Right hindlimb (tissue), 1 donor: ENCODE results near the gene PPP1R10.
"Not testable (repeated sequence)": the region's sequence is repeated elsewhere in the genome, so short reads cannot be mapped to it uniquely, and the experiment has no call there.

Source experiments
- DNase-seq: peaks from one replicate; pipeline ENCODE4 v3.0.0-alpha.2; 2018

Gene PPP1R10

DNA sequence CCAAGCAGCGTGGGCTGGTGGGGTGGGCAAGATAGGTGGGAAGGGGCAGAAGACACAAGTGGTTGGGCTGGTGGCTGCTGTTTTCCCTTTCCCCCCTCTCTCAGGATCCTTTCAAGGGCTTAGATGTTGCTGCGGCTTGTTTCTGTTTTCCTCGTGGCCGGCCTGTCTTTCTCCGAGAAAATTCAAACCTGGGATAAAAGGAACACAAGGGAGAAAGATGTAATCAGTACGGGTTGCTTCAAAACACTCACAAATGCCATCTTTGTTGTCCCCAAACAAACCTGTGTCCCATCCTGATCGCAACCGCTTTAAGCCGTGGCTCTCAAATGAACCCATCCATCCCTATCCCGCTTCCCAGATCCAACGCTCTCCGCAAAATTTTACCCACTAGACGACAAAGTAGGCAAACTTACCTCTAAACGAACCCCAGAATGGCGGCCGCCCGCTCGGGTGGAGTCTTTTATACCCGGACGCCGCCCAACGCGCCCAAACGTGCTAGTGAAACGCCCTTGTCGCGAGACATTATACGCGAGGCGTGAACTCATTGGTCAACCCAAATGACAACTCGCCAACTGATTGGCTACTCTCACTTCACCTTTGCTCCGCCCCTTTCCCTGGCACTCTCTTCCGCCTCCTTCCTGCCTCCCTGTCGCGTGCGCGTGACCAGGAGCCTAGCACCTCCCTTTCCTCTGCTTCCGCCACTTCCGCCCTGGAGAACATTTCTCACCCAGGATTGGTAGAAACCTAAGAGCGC lies at the start of gene PPP1R10:
PPP1R10 (minus strand) TSS at position 433 of the 754 bp plus-strand sequence. CDS start 7,299 bp downstream, outside the sequence.
- DNase-seq = peak; percentile 100

DNA sequence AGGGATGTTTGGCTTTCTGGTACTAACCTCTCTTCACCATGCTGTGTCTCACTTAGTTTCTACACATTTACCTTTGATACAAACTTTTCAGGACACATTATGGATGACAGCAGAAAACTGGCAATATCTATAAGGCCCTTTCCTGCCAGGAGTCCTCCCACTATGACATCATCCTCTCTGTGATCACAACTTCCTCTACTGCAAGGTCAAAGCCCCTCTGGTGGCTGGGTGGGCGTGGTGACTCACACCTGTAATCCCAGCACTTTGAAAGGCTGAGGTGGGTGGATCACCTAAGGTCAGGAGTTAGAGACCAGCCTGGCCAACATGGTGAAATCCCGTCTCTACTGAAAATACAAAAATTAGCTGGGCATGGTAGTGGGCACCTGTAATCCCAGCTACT lies 49.3 kb upstream of the PPP1R10 start:
- not testable (repeated sequence) for DNase-seq

DNA sequence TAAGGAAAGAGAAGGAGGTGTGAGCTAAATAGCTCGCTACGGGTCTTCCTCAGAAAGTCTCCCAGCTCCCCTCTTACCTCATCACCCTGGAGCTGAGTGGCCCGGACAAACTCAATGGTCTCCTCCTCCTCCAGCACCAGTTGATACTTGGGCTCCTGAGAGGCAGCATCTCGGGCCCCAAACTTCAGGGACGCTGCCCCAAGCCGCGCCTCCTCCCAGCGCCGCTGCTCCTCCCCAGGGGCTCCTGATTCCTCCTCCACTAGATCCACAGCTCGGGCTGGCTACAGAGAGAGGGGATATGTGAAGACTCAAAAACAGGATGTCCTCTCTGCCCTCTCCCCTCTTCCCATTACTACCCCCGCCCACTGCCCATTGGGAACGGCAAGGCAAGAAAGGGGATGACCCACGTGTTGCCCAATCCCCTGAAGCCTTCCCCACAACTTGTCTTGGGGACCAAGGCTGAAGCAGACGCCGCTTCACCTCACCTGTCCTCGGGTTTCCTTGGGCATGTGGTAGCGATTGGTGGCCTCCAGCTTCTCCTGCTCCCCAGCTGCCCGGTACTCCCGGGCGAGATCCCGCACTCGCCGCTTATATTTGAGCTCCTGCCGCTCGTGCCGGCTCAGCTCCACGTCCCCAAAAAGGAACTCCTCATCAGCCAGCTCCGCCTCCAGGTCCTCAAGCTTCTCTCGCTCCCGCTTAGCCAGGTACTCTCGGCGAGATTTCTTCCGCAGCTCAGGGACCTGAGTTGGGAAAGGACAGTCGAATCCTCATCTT lies 48.1 kb upstream of the PPP1R10 start:
- DNase-seq = no peak

DNA sequence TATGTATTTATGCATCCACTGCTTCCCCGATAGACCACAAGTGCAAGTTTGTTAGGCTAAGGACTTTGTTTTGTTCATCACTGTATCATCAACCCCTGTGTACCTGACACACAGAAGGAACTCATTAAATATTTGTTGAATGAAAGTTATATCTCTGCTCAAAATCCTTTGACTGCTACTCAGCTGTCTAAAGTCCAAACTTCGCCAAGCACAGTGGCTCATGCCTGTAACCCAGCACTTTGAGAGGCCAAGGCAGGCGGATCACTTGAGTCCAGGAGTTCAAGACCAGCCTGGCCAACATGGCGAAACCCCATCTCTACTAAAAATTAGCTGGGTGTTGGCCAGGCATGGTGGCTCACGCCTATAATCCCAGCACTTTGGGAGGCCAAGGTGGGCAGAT lies 40.9 kb upstream of the PPP1R10 start:
- DNase-seq = not testable (repeated sequence)

DNA sequence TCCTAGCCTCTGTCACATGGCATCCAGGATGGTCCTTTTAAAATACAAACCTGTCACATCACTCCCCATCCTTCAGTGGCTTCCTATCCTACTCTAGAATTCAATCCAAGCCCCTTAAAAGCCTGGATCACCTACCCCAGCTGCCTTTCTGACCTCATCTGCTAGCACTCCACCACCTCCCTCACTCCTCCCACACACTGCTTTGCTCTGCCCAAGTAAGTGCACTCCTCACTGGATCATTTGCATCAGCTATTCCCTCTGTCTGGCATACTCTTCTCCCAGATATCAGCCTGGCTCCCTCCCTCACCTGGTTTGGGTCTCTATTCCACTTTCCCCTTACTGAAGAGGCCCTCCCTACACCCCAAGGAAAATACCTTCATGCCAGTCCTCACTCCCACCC lies 40.4 kb upstream of the PPP1R10 start:
- no peak for DNase-seq

DNA sequence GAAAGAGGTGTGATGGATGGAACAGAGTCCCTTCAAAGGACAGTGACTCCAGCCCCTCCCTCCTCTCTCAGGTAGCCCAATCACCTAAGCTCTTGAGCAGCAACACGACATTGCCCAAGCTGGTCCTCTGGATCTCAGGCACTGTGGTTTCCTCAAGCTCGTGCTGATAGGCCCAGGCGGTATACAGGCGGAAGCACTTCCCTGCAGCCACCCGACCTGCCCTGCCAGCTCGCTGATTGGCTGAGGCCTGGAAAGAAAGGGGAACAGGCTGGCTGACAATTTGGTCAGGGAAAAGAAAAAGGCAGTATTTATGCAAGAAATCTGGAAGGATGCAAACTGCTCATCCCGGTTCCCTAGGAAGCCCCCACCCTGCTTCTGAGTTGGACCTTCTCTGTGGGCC lies 39.5 kb upstream of the PPP1R10 start:
- DNase-seq = no peak

DNA sequence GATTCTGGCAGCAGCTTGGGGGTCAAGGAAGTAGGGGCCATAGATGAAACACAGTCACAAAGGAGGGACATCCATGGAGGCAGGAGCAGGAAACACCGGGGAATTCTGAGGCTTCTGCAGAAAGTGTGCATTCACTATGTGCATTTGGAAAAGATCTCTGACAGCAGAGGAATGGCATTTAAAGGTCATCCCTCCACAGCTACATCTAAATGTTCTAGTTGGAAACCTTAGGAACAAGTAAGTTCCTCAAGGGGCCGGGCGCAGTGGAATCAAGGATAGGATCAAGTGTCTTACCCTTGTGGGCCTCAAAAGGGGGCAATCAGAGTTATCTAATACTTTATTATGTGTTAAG lies 38.7 kb upstream of the PPP1R10 start:
- DNase-seq = no peak

DNA sequence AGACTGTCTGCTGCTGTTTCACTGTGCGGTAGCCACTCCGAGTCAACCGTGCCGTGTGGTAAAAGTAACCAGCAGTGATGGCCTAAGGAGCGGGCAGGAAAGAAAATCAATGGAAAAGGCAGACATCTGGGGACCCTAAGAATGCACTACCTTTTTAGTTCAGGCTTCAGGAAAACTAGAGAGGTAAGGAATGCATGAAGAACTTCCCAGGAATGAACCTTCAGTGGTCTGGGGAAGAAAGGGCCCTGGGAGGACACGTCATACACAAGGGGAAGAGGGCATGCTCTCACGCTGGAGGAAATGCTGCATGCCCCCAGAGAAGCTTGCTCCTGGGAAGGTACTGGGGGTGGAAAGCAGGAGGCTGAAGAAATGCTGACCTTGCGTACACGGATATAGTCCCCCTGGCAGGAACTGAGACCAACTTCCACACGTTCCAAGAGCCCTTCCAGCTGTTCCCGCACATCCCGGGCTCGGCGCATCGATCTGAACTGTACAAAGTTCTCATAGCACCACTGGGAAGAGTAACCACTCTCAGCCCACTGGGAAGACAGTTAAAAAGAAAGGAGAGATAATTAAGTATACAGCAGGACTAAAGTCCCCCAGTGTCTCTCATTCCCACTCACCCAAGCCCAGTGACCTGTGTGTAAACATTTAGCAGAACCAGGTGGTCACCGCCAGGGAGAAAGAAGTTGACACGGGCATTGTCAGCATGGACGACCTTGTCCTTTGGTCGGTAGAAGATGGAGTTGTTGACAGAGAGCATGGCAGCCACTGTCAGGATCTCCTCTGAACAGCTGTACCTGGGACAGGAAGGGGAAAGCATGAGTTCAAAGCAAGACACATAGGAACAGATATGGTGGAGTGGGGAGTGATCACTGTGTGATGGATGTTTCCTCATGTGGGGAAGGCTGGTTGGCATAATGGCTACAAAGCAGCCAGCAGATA lies 38.0 kb upstream of the PPP1R10 start:
- no peak for DNase-seq

DNA sequence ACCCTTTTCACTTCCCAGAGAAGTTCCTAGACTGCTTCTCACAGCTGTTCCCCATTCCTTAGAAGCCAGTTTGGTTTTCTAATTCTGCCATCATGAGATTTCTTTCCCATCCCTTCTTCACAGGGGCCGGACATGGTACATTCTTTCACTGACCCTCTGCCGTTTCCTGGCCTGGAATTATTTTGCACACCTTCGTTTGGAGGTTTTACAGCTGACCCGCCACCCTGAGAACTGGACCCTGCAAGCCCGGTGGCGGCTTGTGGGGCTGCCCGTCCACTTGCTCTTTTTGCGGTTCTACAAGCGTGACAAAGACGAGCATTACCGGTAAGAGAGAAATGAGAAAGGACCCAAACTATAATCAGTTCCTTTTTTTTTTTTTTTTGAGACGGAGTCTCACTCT lies 34.1 kb upstream of the PPP1R10 start:
- DNase-seq = no peak

DNA sequence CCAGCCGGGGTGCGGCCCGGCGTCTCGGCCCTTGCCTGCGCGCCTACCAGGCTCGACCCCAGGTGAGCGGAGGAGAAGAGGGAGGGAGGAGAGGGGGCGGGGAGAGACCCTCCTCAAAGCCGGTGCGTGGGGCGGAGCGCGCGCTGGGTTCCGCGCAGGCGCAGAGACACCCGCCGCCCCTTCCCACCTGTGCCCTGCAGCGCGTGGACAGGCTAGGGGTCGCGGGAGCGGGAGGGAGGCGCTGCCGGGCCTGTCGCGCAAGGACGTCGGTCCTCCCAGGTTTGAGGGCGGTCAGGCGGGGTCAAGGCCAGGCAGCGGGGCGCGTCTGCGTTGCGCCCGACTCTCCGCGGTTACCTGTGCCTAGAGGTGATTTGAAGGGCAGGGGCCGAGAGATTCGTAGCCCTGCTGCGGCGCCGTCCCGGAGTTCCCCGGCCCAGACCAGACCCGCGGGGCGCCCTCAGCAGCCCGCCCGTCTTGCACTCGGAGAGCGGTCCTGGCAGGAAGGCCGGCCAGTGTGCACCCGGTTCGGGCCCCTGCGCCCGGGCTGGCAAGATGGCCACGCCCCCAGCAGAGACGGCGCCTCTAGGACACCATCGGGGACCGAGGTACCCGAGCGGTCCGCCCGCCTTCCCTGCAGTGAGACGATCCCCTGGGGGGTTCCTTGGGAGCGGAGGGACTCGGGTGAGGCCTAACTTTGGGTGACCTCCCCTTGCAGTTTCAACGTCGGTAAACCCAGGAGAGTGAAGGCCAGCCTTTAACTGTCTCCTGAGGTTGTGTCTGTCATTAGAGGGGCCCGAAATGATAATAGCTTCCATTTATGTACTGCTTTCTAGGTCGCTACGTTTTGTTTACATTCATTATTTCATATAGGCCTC lies 30.4 kb upstream of the PPP1R10 start:
- DNase-seq = peak; percentile 71

DNA sequence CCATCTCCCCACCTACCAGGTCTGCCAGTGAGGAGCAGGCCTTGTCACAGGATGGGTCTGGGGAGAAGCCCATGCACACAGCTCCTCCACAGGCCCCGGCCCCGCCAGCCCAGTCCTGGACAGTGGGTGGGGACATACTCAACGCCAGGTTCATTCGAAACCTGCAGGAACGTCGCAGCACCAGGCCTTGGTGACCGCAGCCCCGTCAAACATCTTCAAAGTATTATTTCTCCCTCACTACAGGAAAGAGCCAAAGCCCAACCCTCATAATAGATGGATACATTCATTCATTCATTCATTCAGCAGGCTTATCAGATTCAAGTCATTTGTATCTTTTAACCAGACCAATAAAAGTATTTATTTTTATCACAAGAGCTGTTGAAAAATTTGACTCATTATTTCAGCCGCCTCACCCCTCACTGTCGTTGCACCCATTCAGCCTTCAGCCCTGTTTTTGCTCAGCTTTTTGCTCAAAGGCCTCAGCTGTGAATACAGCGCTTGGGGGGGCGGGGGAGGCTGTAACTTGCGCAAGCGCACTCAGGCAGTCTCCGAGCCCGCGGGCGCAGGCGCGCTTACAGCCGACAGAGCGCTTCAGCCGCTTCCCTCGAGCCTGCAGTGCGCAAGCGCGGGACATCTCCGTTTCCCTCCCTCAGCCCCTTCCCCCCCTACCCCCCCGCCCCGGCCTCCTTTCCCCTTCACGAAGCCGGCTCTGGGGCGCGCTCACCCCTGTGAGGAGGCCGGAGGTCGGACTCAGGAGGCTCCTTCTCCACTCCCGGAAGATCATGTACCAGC lies 29.6 kb upstream of the PPP1R10 start, which contains the start of gene C6orf136:
C6orf136 (plus strand) TSS at position 684 of the 792 bp plus-strand sequence; CDS start at position 783, 99 bp downstream.
- peak; percentile 96 for DNase-seq

DNA sequence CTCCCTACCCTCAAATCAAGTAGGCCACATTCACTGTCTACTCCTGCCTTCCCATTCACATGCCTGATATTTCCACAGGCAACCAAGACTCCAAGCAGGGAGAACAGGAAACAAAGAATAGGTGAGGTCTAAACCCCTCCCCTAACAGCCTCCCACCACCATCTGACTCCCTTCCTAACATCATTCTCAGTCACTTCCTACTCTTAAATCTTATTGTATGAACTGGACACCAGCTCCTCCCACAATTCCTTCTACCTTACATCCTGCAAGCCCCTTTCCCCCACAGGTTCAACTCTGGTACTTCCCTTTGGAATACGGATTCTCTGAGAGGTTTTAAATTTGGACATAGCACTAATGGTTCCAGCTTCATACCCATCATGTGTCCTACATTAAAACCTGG lies 28.9 kb upstream of the PPP1R10 start:
- no peak for DNase-seq

DNA sequence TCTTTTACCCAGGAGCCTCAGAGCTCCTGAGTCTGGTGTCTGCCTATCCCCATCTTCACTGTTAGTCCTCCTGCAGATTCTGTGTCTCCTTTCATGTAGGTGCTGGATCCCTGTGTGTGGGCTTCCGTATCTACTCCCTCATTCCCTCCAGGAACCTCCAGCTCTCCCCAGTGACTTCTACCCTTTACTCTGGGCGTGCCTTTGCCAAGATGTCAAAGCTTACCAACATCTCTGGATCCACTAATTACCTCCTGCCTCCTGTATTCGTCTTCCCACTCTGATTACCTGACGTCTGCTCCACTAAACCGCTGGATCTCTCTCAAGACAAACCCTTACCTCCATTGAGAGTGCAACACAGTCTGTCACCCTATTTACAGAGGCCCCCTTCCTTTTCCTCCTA lies 27.7 kb upstream of the PPP1R10 start:
- no peak for DNase-seq

DNA sequence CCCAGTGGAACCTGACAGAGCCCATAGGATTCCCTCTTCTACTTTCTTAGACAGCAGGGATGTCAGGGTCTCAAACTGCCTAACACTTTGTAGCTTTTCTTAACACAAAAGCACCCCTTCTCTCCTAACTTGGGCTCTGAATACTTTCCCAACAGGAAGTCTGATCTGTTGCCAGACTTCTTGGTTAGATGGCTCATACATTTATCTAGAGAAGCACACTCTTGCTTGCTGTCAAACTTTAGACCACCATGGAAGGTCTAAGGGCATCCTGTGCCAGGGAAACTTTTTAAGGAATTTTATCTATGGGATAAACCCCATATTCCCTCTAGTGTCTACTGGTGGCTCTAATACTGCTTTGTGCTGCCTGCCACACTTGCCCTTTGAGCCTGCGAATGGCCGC lies 26.6 kb upstream of the PPP1R10 start:
- no peak for DNase-seq

DNA sequence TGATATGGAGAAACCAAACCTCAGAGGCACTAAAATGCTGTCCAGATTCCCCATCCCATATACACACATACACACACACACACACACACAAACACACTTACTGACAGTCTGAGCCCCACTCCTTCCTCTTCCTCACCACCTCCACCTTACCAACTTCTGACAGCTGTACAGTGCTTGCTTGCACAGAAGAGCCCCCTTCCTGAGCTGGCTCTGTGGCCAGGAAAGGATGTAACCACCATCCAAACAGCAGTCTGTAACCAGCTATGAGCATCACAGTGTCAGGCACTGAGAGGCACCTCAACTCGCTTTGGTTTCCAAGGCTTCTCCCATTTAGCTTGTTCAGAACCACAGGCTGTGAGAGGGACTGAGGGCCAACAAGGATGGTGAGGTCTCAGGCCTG lies 24.0 kb upstream of the PPP1R10 start:
- DNase-seq = no peak

DNA sequence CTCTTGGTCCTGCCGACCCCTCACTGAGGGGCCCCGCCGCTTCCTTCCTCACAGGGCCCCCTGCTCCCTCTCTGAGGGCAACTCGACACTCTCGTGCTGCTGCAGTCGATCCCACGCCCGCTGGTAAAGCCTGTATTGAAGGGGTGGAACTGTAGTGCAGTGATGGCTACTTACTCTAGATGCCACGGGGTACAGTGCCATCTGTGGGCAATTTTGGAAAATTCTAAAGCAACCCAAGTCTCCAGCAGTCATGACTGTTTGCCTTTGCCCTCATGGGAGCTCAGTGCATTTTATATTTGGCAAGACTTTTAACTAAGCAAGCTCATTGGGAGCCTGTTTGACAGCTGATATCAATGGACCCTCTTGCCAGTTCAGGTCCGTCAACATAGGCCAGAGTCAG lies 23.4 kb upstream of the PPP1R10 start:
- DNase-seq = no peak

DNA sequence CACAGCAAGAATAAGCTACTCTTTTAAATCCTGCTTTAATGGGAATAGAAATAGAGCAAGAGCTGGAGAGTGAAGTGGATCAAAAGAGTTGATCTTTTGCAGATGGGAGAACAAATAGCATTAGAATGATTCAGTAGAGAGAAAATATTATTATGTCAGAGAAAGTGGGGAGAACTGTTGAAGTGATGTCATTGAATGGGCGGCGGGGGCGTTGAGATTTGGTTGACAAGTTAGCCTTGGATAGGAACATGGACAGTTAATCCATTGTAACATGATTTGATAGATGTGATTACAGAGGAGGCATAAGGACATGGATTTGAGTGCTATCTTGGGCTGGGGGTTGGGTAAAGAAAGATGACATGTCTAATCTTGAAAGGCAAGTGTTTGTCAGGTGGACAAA lies 18.8 kb upstream of the PPP1R10 start:
- DNase-seq = no peak

DNA sequence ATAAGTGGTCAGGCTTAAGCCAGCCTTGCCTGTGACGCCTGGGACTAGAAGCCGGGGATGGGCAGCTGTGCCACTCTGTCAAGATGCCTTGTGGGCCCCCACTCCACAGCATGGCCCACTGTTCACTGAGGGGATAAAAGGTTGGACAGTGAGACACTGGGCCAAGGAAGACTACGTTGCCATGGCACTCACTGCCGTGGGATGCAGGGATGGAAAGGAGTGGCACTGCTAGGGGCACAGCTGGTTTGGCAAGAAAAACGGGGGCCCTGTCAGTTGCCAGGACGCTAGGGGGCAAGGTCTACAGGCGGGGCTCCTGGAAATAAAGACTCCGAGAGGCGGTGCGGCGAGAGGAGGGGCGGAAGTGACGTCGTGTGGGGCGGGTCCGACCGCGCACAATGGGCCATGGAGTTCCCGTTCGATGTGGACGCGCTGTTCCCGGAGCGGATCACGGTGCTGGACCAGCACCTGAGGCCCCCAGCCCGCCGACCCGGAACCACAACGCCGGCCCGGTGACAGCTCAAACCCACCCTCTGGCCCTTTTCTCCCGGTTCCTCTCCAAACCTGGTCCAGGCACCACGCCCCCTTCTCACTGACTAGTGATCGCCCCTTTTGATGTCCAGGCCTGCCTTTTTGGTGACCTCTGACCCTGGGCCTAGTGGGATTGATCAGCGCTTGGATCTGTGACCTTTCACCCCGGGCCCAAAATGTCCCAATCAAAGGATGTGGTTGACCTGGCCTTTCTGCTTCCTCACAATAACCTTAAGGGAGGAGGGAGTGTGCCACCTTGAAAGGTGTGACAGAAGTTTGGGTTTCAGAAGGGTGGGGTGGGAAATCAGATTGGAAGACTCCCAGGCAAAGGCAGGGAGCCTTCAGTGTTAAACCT lies 9.7 kb upstream of the PPP1R10 start, which contains the start of gene ATAT1:
ATAT1 (plus strand) TSS at position 391 of the 883 bp plus-strand sequence.
- peak; percentile 94 for DNase-seq

DNA sequence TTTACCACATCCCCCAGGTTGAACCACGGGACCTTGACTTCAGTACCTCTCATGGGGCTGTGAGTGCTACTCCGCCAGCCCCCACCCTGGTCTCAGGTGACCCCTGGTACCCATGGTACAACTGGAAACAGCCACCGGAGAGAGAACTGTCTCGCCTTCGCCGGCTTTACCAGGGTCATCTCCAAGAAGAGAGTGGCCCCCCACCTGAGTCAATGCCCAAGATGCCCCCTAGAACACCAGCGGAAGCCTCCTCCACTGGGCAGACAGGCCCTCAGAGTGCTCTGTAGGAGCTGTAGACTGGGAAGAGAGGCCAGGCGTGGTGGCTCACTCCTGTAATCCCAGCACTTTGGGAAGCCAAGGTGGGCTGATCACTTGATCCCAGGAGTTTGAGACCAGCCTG lies 8.5 kb upstream of the PPP1R10 start:
- no peak for DNase-seq

DNA sequence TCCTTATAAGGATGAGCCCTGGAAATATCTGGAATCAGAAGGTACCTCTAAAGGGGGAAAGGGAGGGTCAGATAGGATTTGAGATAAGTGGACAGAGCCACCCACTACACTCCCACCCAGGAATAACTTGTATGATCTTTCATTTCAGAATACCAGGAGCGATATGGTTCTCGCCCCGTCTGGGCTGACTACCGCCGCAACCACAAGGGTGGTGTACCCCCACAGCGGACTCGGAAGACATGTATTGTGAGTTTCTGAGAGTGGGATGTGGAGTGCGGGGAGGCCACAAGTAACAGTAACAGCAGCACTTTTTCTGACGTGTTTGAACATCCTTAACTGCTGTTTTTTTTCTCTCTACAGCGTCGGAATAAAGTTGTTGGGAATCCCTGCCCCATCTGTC lies 2.5 kb upstream of the PPP1R10 start:
- DNase-seq = no peak
